ENCODE data around the gene TAF1D.
"Not testable (repeated sequence)": the region's sequence is repeated elsewhere in the genome, so short reads cannot be mapped to it uniquely, and the experiment has no call there.

Gene TAF1D

GRCh38 chr11:93766504-93766903 is 25.2 kb upstream of the TAF1D start:
- no peak overlapping the region for H3K27ac Mint-ChIP-seq (ENCODE audit: low read depth)

GRCh38 chr11:93765551-93765950 is 24.3 kb upstream of the TAF1D start:
- H3K4me1 Mint-ChIP-seq = no peaks in the 10 kb centered on the region
- no peak overlapping the region for H3K4me3 Mint-ChIP-seq
- H3K27me3 Mint-ChIP-seq = no peaks in the 10 kb centered on the region

More at GRCh38 chr11:93766504-93766903, 25.2 kb upstream of the TAF1D start:
- ATAC-seq (replicated peaks; ENCODE audit: extremely low read depth, poor library complexity, severe bottlenecking) = no peak
- Mint-ChIP-seq H3K27me3 (no peaks in the 10 kb centered on the region), H3K4me1 (no peaks in the 10 kb centered on the region), H3K9me3 (no peaks in the 10 kb centered on the region), H3K4me3 (no peak overlapping the region), H3K36me3 (ENCODE audit: insufficient read depth) (peaks cover 1% of the 10 kb centered on the region)
- no peak for DNase-seq (ENCODE audit: low spot score in 2 of 2)

DNA sequence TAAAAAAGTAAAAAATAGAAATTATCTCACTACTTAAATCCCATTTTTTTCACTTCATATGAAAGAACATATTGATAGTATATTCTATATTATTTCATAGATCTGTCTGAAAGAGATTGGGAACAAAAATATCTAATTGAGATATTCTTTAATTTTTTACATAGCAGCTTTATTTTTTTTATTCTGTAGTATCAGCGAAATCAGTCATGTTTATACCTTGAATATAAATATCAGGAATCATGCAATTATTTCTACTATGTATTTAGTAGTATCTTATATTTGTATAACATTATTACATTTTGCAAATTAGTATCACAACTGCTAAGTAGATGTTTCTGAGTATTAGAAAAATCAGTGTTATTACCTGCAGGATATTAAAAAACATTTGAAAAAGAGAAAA is 20.6 kb upstream of the TAF1D start:
- Mint-ChIP-seq H3K27ac (ENCODE audit: low read depth) (no peak overlapping the region), H3K4me3 (no peak overlapping the region), H3K36me3 (ENCODE audit: insufficient read depth) (peaks cover 17% of the 10 kb centered on the region), H3K27me3 (no peaks in the 10 kb centered on the region), H3K9me3 (no peaks in the 10 kb centered on the region), H3K4me1 (no peaks in the 10 kb centered on the region)
- DNase-seq (ENCODE audit: low spot score in 2 of 2) (no peak), ATAC-seq (replicated peaks; ENCODE audit: extremely low read depth, poor library complexity, severe bottlenecking) (no peak)

More at GRCh38 chr11:93765551-93765950, 24.3 kb upstream of the TAF1D start:
- ATAC-seq (replicated peaks; ENCODE audit: extremely low read depth, poor library complexity, severe bottlenecking) (no peak), DNase-seq (ENCODE audit: low spot score in 2 of 2) (no peak)
- no peak overlapping the region for H3K27ac Mint-ChIP-seq (ENCODE audit: low read depth)
- H3K9me3 Mint-ChIP-seq = no peaks in the 10 kb centered on the region
- H3K36me3 Mint-ChIP-seq (ENCODE audit: insufficient read depth) = peaks cover 9% of the 10 kb centered on the region

- H3K27me3 Mint-ChIP-seq; H3K4me3 Mint-ChIP-seq; H3K27ac Mint-ChIP-seq (ENCODE audit: low read depth); H3K4me1 Mint-ChIP-seq; H3K9me3 Mint-ChIP-seq; ATAC-seq (replicated peaks; ENCODE audit: extremely low read depth, poor library complexity, severe bottlenecking); DNase-seq (ENCODE audit: low spot score in 2 of 2): not testable (repeated sequence)
- H3K36me3 Mint-ChIP-seq (ENCODE audit: insufficient read depth) = peaks cover 25% of the 10 kb centered on the region
Observed at GRCh38 chr11:93759123-93759522, 17.8 kb upstream of the TAF1D start.

DNA sequence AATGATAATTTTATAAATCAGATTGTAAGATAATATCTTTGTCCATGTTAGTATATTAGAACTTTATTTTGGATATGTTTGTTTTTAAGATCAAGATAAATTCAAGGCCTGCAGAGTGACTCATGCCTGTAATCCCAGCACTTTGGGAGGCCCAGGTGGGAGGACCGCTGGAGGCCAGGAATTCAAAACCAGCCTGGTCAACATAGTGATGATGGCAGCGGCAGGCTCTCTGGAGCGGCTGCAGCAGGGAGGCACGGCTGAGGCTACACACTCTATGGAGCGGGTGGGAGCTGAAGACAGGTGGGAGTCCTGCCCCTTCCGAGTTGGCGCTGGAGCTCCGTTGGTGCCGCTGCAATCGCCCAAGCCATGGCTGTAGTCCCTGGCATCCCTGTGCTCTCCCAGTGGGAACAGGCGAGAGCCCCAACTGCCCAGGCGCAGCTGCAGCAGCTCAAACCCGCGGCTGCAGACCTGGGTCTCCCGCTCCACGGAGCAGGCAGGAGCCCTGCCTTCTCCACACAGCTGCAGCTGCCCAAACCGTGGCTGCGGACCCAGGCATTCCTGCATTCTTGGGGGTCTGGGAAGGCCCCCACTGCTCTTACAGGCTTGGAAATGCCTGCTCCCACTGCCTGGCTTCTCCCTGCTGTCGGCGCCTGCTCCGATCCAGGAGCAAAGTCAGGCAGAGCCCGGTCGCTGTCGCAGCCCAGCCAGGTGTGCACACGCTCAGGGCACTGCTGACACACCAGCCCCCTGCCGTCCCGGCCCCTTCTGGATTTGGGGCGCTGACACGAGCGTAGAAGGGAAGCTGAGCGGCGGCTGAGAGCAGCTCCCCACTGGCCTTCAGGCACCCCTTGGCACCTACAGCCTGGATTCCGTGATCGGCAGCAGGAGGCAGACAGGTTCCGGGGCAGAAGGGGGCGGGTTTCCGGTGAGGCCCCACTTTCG is 16.9 kb upstream of the TAF1D start:
- Mint-ChIP-seq H3K36me3 (ENCODE audit: insufficient read depth) (peaks cover 25% of the 10 kb centered on the region), H3K4me3 (no peak overlapping the region), H3K27ac (ENCODE audit: low read depth) (no peak overlapping the region), H3K4me1 (no peaks in the 10 kb centered on the region), H3K9me3 (no peaks in the 10 kb centered on the region), H3K27me3 (no peaks in the 10 kb centered on the region)
- DNase-seq (ENCODE audit: low spot score in 2 of 2) (no peak), ATAC-seq (replicated peaks; ENCODE audit: extremely low read depth, poor library complexity, severe bottlenecking) (no peak)

GRCh38 chr11:93757301-93757700 is 16.0 kb upstream of the TAF1D start:
- Mint-ChIP-seq H3K4me3 (no peak overlapping the region), H3K27me3 (no peaks in the 10 kb centered on the region), H3K27ac (ENCODE audit: low read depth) (no peak overlapping the region), H3K36me3 (ENCODE audit: insufficient read depth) (peaks cover 27% of the 10 kb centered on the region), H3K4me1 (no peaks in the 10 kb centered on the region), H3K9me3 (no peaks in the 10 kb centered on the region)
- ATAC-seq (replicated peaks; ENCODE audit: extremely low read depth, poor library complexity, severe bottlenecking) (no peak), DNase-seq (ENCODE audit: low spot score in 2 of 2) (no peak)

DNA sequence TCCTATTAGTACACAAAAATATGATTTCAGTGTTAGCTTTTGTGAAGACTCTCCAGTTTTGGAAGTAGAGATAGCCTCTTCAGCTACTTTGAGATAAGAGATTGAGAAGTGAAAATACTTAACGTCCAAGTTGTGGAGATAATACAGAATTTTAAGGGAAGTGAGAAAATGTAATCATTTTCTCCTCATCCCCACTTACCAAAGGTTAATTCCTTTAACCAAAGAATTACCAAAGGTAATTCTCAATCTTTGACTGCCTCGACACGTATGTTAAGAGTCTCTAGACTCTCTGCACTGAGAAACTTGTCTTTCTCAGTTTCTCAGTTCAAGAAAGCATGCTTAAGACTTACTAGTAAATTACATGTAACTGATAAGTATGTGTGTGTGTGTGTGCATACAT is 15.5 kb upstream of the TAF1D start:
- ATAC-seq (replicated peaks; ENCODE audit: extremely low read depth, poor library complexity, severe bottlenecking) = no peak

DNA sequence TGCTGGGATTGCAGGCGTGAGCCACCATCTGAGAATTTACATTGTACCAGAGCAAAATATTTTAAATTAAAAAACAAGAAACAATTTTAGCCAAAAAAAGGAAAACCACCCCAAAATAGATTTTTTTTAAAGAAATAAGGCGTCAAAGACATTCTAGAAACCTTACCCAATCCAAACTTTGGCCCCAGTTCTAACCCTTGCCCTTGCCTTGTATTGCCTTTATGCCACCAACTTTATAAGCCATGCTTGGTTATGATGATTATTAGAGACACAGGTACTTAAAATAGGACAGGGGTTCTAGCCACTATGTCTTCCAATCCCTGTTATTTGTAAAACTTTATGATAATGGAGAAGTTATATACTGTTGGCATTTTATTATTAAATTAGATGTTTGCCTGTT is 11.9 kb upstream of the TAF1D start:
- H3K4me1 Mint-ChIP-seq = no peaks in the 10 kb centered on the region
- no peaks in the 10 kb centered on the region for H3K27me3 Mint-ChIP-seq
- DNase-seq (ENCODE audit: low spot score in 2 of 2) (no peak), ATAC-seq (replicated peaks; ENCODE audit: extremely low read depth, poor library complexity, severe bottlenecking) (no peak)
- no peaks in the 10 kb centered on the region for H3K9me3 Mint-ChIP-seq
- no peak overlapping the region for H3K4me3 Mint-ChIP-seq
- no peak overlapping the region for H3K27ac Mint-ChIP-seq (ENCODE audit: low read depth)
- H3K36me3 Mint-ChIP-seq (ENCODE audit: insufficient read depth) = peaks cover 17% of the 10 kb centered on the region

More for the DNA sequence above, 15.5 kb upstream of the TAF1D start:
- no peak for DNase-seq (ENCODE audit: low spot score in 2 of 2)
- Mint-ChIP-seq H3K27me3 (no peaks in the 10 kb centered on the region), H3K27ac (ENCODE audit: low read depth) (no peak overlapping the region), H3K36me3 (ENCODE audit: insufficient read depth) (peaks cover 27% of the 10 kb centered on the region), H3K4me3 (no peak overlapping the region), H3K4me1 (no peaks in the 10 kb centered on the region), H3K9me3 (no peaks in the 10 kb centered on the region)

GRCh38 chr11:93751001-93751400 is 9.7 kb upstream of the TAF1D start:
- H3K4me3 Mint-ChIP-seq = no peak overlapping the region
- peaks cover 13% of the 10 kb centered on the region for H3K36me3 Mint-ChIP-seq (ENCODE audit: insufficient read depth)
- H3K4me1 Mint-ChIP-seq = no peaks in the 10 kb centered on the region

DNA sequence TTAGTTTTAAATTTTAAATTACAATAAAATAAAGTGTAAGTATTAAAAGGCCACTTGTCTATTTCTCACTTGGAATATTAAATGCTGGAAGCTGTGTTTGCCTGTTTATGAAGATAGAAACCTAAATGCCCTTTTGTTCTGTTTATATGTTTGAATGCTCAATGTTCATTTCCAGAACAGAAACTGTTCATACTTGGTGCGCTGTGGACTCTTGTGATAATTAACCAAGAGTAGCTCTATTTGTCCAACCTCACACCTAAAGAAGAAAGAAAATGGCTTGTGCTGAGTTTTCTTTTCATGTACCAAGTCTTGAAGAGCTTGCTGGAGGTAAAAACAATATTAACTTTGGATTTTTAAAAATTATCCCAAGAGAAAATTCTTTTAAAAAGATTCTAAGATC is 5.8 kb upstream of the TAF1D start:
- DNase-seq (ENCODE audit: low spot score in 2 of 2) = no peak
- Mint-ChIP-seq H3K4me1 (peaks cover 12% of the 10 kb centered on the region), H3K27me3 (no peaks in the 10 kb centered on the region), H3K4me3 (no peak overlapping the region), H3K9me3 (no peaks in the 10 kb centered on the region), H3K27ac (ENCODE audit: low read depth) (no peak overlapping the region), H3K36me3 (ENCODE audit: insufficient read depth) (peaks cover 3% of the 10 kb centered on the region)
- no peak for ATAC-seq (replicated peaks; ENCODE audit: extremely low read depth, poor library complexity, severe bottlenecking)

More at GRCh38 chr11:93751001-93751400, 9.7 kb upstream of the TAF1D start:
- ATAC-seq (replicated peaks; ENCODE audit: extremely low read depth, poor library complexity, severe bottlenecking) (no peak), DNase-seq (ENCODE audit: low spot score in 2 of 2) (no peak)
- no peaks in the 10 kb centered on the region for H3K27me3 Mint-ChIP-seq
- no peaks in the 10 kb centered on the region for H3K9me3 Mint-ChIP-seq
- H3K27ac Mint-ChIP-seq (ENCODE audit: low read depth) = no peak overlapping the region

DNA sequence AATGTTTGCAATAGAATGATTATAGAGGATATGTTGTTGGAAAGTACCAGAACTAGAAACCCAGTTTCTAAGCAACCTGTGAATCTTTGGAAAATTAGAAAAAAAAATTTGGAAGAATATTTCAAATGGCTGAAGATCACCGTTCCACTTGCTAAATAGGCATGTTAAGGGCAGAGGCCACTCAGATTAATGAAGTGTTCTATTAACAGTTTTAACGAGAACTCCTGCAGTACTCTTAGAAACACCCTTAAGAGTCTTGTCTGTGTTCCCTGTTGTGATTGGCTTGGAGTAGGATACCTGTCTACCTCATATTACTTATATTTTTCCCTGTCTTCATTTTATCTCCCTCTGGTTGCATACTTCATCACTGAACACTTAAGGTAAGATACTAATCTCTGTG is 4.8 kb upstream of the TAF1D start:
- H3K4me1 Mint-ChIP-seq = peaks cover 19% of the 10 kb centered on the region
- H3K27me3 Mint-ChIP-seq = no peaks in the 10 kb centered on the region
- DNase-seq (ENCODE audit: low spot score in 2 of 2) (no peak), ATAC-seq (replicated peaks; ENCODE audit: extremely low read depth, poor library complexity, severe bottlenecking) (no peak)
- H3K36me3 Mint-ChIP-seq (ENCODE audit: insufficient read depth) = peaks cover 14% of the 10 kb centered on the region
- no peaks in the 10 kb centered on the region for H3K9me3 Mint-ChIP-seq
- H3K27ac Mint-ChIP-seq (ENCODE audit: low read depth) = no peak overlapping the region
- H3K4me3 Mint-ChIP-seq = no peak overlapping the region

- not testable (repeated sequence) for H3K27me3 Mint-ChIP-seq; H3K27ac Mint-ChIP-seq (ENCODE audit: low read depth); H3K4me3 Mint-ChIP-seq; DNase-seq (ENCODE audit: low spot score in 2 of 2); H3K9me3 Mint-ChIP-seq; ATAC-seq (replicated peaks; ENCODE audit: extremely low read depth, poor library complexity, severe bottlenecking)
- H3K4me1 Mint-ChIP-seq = peaks cover 28% of the 10 kb centered on the region
- peaks cover 20% of the 10 kb centered on the region for H3K36me3 Mint-ChIP-seq (ENCODE audit: insufficient read depth)
Observed at GRCh38 chr11:93745005-93745755, 3.9 kb upstream of the TAF1D start.

GRCh38 chr11:93744669-93745004 is 3.3 kb upstream of the TAF1D start:
- Mint-ChIP-seq H3K9me3 (no peaks in the 10 kb centered on the region), H3K27ac (ENCODE audit: low read depth) (no peak overlapping the region), H3K27me3 (no peaks in the 10 kb centered on the region), H3K36me3 (ENCODE audit: insufficient read depth) (peaks cover 25% of the 10 kb centered on the region), H3K4me1 (peaks cover 34% of the 10 kb centered on the region), H3K4me3 (no peak overlapping the region)
- ATAC-seq (replicated peaks; ENCODE audit: extremely low read depth, poor library complexity, severe bottlenecking) (no peak), DNase-seq (ENCODE audit: low spot score in 2 of 2) (no peak)

All from central memory CD8-positive, alpha-beta T cell (primary cell).